Heart right ventricle (tissue), 16 donors: ENCODE data around the gene DOCK2. TPM values are rescaled to one million over a fixed set of nuclear protein-coding genes. Genes with fewer than 3 reads are reported as not detected.

Experiments used
- ATAC-seq, 8 donors: fragments of 200-7000 bp; cut with Tn5 transposase; one replicate each; pipeline ENCODE4 v1.9.1; 2020; ENCODE audit warnings: mild to moderate bottlenecking in 8 of 8, moderate library complexity in 8 of 8, moderate number of reproducible peaks in 1 of 8
- DNase-seq, 2 donors: peaks; one replicate each; pipeline ENCODE4 v3.0.0-alpha.2; 2020
- H3K27ac ChIP-seq, 10 donors: fragments of 200-600 bp; sonication (generic) in 2 of 10; one replicate each; pipeline versions ENCODE4 v1.5.0 to v1.8.0; 2020 to 2022; ENCODE audit warnings: mild to moderate bottlenecking in 3 of 10
- H3K27me3 ChIP-seq, 7 donors: fragments of 200-600 bp; one replicate each; pipeline ENCODE4 v1.8.0; 2021 to 2022; ENCODE audit warnings: mild to moderate bottlenecking in 2 of 7
- H3K36me3 ChIP-seq, 9 donors: fragments of 200-600 bp; sonication (generic) in 1 of 9; one replicate each; pipeline versions ENCODE4 v1.5.0 to v1.8.0; 2020 to 2022; ENCODE audit warnings: mild to moderate bottlenecking in 2 of 9
- H3K4me1 ChIP-seq, 9 donors: fragments of 200-600 bp; sonication (generic) in 1 of 9; one replicate each; pipeline versions ENCODE4 v1.5.0 to v1.8.0; 2020 to 2022; ENCODE audit warnings: mild to moderate bottlenecking in 4 of 9
- H3K4me3 ChIP-seq, 10 donors: fragments of 200-600 bp; sonication (generic) in 2 of 10; one replicate each; pipeline versions ENCODE4 v1.5.0 to v1.8.0; 2020 to 2022; ENCODE audit warnings: mild to moderate bottlenecking in 7 of 10, moderate library complexity in 2 of 10
- H3K9me3 ChIP-seq, 11 donors: fragments of 200-600 bp in 10 of 11; sonication (generic) in 2 of 11; one replicate each; pipeline versions ENCODE4 v1.5.0 to v1.8.0; 2013 to 2022; ENCODE audit warnings: mild to moderate bottlenecking in 2 of 11, control low read depth in 1 of 11, moderate library complexity in 1 of 11
- CTCF ChIP-seq, 9 donors: fragments of 200-600 bp; sonication (generic) in 2 of 9; IDR thresholded peaks; one replicate each; pipeline versions ENCODE4 v1.5.0 to v1.8.0; 2021 to 2022; ENCODE audit warnings: antibody characterized with exemption in 9 of 9, mild to moderate bottlenecking in 5 of 9, moderate library complexity in 1 of 9
- WGBS, 2 donors: extraction: QIAGEN DNeasy Blood & Tissue Kit; methylation state at CpG; one replicate each; pipeline ENCODE4 v1.1.7; 2013; ENCODE audit warnings: inconsistent platforms in 1 of 2; 5-methylcytosine and 5-hydroxymethylcytosine counted together
- intact Hi-C, 10 donors: fragments of 100-400 bp; cut with DNase I; formaldehyde crosslinking; loops; one replicate each; pipeline versions ENCODE4 v1.11.1 to v1.14.2; 2022
- polyA plus RNA-seq, 2 donors: library from polyadenylated mRNA; stranded (reverse); fragments of 200-250 nt; gene quantifications; one replicate each; pipeline ENCODE4 v1.2.3, GENCODE V29; 2013
- total RNA-seq, 10 donors: library from RNA; stranded (reverse); fragmentation: NEBNext Ultra II Directional in 3 of 10; extraction: Animal tissue kit (Norgen Biotek cat#: 25700) in 3 of 10; gene quantifications; one replicate each; pipeline versions ENCODE4 v1.2.1 to v1.2.4, GENCODE V29; 2021 to 2023
- donor health status: Arrhythmogenic right ventricular cardiomyopathy.
- donor health status: ischemic (EF 13 %, LVEDD 7.1; RV severe dilation, severe dysfunction).
- donor health status: healthy with polysubstance abuse.
- donor health status: DM: no; HTN: yes; CAD: no.
- donor health status: DM: no; HTN: no; CAD: no.
- donor health status: ischemic (EF 25% LVEDD 6.9; RV normal size, moderate dysfunction).
- donor health status: ischemic (EF 25% LVEDD 5.7; RV mildly dilated, moderate dysfunction).
- donor health status: healthy.
- donor health status: DM: yes; HTN: yes; CAD: no.
- donor health status: Ischemic cardiomyopathy.
- donor health status: ischemic (EF 35%, LVEDD 5.7; RV mildly dilated, moderate dysfunction).
- donor health status: nonischemic (EF 11% LVEDD 7.7; RV severe dilation, severe dysfunction).
- donor health status: DM: yes; HTN: yes; CAD: no.
- donor health status: PGD.
- donor health status: ischemic (EF 29% LVEDD 5.4; RV normal size, mild dysfunction).
- donor health status: nonischemic (EF 23%, LVEDD 6.1; RV moderate dilation, normal function).

DOCK2 gene
- total and polyA plus RNA-seq, 12 donors = 1.2 to 24.6 (median 4.2) TPM

DNA sequence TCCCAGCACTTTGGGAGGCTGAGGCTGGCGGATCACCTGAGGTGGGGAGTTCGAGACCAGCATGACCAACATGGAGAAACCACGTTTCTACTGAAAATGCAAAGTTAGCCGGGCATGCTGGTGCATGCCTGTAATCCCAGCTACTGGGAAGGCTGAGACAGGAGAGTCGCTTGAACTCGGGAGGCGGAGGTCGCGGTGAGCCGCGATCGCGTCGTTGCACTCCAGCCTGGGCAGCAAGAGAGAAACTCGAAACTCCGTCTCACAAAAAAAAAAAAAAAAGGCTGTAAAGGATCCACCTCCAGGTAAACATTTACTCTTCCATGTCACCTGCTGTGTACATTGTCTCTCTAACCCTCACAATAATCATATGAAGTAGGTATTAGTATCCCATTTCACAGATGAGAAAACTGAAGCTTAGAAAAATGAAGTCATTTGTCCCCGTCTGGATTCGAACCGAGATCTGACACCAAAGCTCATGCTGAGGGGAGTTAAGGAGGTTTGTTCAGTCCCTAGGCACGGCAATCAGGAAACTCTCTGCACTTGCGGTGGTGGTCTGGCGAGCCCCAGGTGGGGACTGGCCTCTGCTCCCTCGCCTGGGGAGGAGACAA is 494 bp upstream of the DOCK2 start:
- no peak for TF ChIP-seq CTCF (IDR thresholded peaks at IDR 0.05)
- DNase-seq (no peak), ATAC-seq (no peak)
- Histone ChIP-seq H3K9me3 (peaks cover 0 to 22% (median 6%) of the 10 kb centered on the region in 11 donors), H3K36me3 (no peaks in the 10 kb centered on the region), H3K4me3 (peak overlapping the region in 7 of 10 donors; percentile 28 to 76 (median 45)), H3K27ac (peak overlapping the region in 2 of 10 donors; percentile 58 to 94), H3K27me3 (peaks cover 0 to 41% (median 25%) of the 10 kb centered on the region in 7 donors), H3K4me1 (peaks cover 0 to 38% (median 0%) of the 10 kb centered on the region in 9 donors)
- WGBS, 2 donors = 30 to 49% methylated on average over 23 of the region's 23 CpGs
- intact Hi-C loops = no loop called here

DNA sequence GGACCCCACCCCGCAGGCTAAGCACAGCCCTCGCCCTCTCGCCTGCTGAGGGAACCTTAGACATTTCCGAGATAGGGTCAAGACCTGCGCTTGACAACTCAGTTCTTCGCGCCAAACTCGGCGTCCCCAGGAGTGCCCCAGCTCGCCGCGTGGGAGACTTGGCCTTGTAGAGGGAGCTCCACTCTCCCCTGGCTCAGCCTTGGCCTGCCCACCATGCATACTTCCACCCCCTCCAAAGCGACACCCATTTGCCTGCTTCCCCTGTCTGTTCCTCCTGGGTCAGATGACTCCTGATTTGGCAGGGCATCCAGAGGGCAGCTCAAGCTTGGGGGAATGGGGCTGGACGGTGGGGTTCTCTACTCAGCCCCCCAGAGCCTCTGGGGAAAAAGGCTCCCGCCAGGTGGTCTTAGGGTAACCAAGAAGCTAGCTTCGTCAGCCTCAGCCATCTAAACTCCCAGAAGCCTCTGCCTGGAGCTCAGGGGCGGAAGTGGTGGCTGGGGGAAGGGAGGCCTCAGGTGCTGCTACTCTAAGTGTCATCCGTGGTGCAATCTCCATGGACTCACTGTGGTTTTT is 560 bp downstream of the DOCK2 start:
- peak in 7 of 8 donors; percentile 21 to 69 (median 33) for ATAC-seq
- DNase-seq = no peak
- H3K9me3 ChIP-seq = peaks cover 0 to 22% (median 6%) of the 10 kb centered on the region in 11 donors
- H3K36me3 ChIP-seq = no peaks in the 10 kb centered on the region
- intact Hi-C loops = no loop called here
- peak overlapping the region in 8 of 10 donors; percentile 14 to 94 (median 42) for H3K27ac ChIP-seq
- peak overlapping the region in 9 of 10 donors; percentile 6 to 76 (median 41) for H3K4me3 ChIP-seq
- WGBS, 2 donors = 16% methylated on average over 18 of the region's 18 CpGs
- TF ChIP-seq CTCF (IDR thresholded peaks at IDR 0.05) = no peak
- peaks cover 0 to 41% (median 25%) of the 10 kb centered on the region in 7 donors for H3K27me3 ChIP-seq
- H3K4me1 ChIP-seq = peaks cover 0 to 48% (median 0%) of the 10 kb centered on the region in 9 donors

DNA sequence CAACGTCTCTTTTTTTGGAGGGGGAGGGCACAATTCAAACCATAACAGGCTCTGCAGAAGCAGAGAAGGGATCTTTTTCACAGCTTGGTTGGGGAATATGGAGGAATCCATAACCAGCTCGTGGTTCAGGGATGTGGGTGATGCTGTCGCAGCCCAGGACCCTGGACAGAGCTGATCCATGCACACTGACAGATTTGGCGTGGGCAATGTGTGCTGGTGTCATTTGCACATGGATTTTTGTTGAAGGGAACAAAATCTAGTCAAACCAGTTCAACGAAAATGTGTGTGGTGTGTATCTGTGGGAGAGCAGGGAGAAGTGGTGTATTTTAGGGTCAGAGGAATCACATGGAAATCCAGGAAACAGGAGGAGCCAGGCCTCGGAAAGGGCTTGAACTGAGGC is 4.2 kb downstream of the DOCK2 start:
- DNase-seq (no peak), ATAC-seq (no peak)
- H3K4me1 ChIP-seq = peaks cover 0 to 49% (median 0%) of the 10 kb centered on the region in 9 donors
- intact Hi-C loops = no loop called here
- H3K36me3 ChIP-seq = no peaks in the 10 kb centered on the region
- peaks cover 0 to 29% (median 20%) of the 10 kb centered on the region in 7 donors for H3K27me3 ChIP-seq
- H3K4me3 ChIP-seq = no peak overlapping the region
- no peak for TF ChIP-seq CTCF (IDR thresholded peaks at IDR 0.05)
- 21 to 22% methylated on average over 6 of the region's 6 CpGs for WGBS, 2 donors
- H3K27ac ChIP-seq = no peak overlapping the region
- peaks cover 0 to 12% (median 5%) of the 10 kb centered on the region in 11 donors for H3K9me3 ChIP-seq

DNA sequence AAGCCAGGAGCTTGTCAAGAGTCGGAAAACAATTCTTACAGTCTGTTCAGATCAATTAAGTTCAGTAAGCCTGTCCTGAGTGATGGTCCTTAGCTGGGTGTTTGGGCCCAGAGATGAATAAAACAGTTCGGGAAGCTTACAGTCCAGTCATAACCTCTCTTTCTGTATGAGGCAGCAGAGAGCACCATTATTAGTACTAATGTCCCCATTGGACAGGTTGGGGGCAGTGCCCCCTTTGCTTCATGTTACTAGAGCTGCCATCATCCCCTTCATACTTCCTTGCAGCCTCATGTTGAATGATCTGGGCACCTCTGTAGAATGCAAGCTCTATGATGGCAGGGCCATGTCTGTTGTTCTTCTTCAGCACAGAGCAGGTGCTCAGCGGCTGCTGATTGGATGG is 9.8 kb downstream of the DOCK2 start:
- H3K36me3 ChIP-seq = no peaks in the 10 kb centered on the region
- WGBS, 2 donors = 86 to 95% methylated on average over 3 of the region's 3 CpGs
- no peak for TF ChIP-seq CTCF (IDR thresholded peaks at IDR 0.05)
- intact Hi-C loops = no loop called here
- H3K9me3 ChIP-seq = no peaks in the 10 kb centered on the region
- H3K27me3 ChIP-seq = peaks cover 0 to 11% (median 0%) of the 10 kb centered on the region in 7 donors
- H3K4me1 ChIP-seq = peaks cover 0 to 60% (median 16%) of the 10 kb centered on the region in 9 donors
- H3K4me3 ChIP-seq = no peak overlapping the region
- H3K27ac ChIP-seq = no peak overlapping the region
- DNase-seq (no peak), ATAC-seq (no peak)
